ENCODE results near the gene DYDC2.

The DYDC2 gene, protein sequence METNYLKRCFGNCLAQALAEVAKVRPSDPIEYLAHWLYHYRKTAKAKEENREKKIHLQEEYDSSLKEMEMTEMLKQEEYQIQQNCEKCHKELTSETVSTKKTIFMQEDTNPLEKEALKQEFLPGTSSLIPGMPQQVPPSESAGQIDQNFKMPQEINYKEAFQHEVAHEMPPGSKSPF

DNA sequence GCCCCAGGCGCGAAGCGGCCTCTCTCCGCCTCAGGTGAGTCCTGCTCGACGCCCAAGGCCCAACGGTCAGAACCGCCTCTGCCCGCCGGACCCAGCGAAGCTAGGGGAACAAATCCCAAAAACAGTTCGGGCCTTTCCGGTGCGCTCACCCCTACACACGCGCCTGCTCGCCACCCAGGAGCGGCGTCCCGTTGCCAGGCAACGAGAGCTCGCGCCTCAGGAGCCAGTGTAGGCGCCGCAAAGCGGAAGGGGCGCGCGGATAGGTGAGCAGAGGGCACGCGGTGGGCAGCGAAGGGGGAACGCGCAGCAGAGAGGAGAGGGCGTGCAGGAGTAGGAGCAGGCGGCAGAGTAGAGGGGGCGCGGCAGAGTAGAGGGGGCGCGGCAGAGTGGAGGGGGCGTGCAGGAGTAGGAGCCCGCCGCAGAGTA, at the start of gene DYDC2, which contains the start of gene DYDC1:
DYDC2 (plus strand) TSS at position 219 of the 426 bp plus-strand sequence. CDS start 5,663 bp downstream, outside the sequence.
DYDC1 (minus strand) TSS at position 193 of the 426 bp plus-strand sequence. CDS start 4,154 bp downstream, outside the sequence.
- no peaks in the 10 kb centered on the region for H3K36me3 ChIP-seq (ENCODE audit: control insufficient read depth, insufficient read depth, low read length)
- H3K4me3 ChIP-seq (ENCODE audit: low read length), result peak within 1 kb of the TSS; percentile 54
- no peak within 1 kb of the TSS for H3K9ac ChIP-seq (ENCODE audit: low read length)
- H3K27me3 ChIP-seq (ENCODE audit: control insufficient read depth, insufficient read depth, low read length), result peaks cover 3% of the 10 kb centered on the region
- H3K4me1 ChIP-seq (ENCODE audit: control insufficient read depth, insufficient read depth, low read length), result no peaks in the 10 kb centered on the region
- H3K27ac ChIP-seq (ENCODE audit: low read depth, low read length), result no peak within 1 kb of the TSS

GRCh38 chr10:80313523-80313922, 43.1 kb upstream of the DYDC2 start:
- no peaks in the 10 kb centered on the region for H3K27me3 ChIP-seq (ENCODE audit: control insufficient read depth, insufficient read depth, low read length)
- H3K4me3 ChIP-seq (ENCODE audit: low read length), result no peak overlapping the region
- no peak overlapping the region for H3K9ac ChIP-seq (ENCODE audit: low read length)
- no peaks in the 10 kb centered on the region for H3K36me3 ChIP-seq (ENCODE audit: control insufficient read depth, insufficient read depth, low read length)
- H3K27ac ChIP-seq (ENCODE audit: low read depth, low read length), result no peak overlapping the region
- no peaks in the 10 kb centered on the region for H3K4me1 ChIP-seq (ENCODE audit: control insufficient read depth, insufficient read depth, low read length)

GRCh38 chr10:80315391-80315790, 41.2 kb upstream of the DYDC2 start:
- H3K9ac ChIP-seq (ENCODE audit: low read length), result no peak overlapping the region
- no peak overlapping the region for H3K27ac ChIP-seq (ENCODE audit: low read depth, low read length)
- no peaks in the 10 kb centered on the region for H3K4me1 ChIP-seq (ENCODE audit: control insufficient read depth, insufficient read depth, low read length)
- H3K27me3 ChIP-seq (ENCODE audit: control insufficient read depth, insufficient read depth, low read length), result no peaks in the 10 kb centered on the region
- no peaks in the 10 kb centered on the region for H3K36me3 ChIP-seq (ENCODE audit: control insufficient read depth, insufficient read depth, low read length)
- no peak overlapping the region for H3K4me3 ChIP-seq (ENCODE audit: low read length)

- no peak overlapping the region for H3K4me3 ChIP-seq (ENCODE audit: low read length)
- no peaks in the 10 kb centered on the region for H3K27me3 ChIP-seq (ENCODE audit: control insufficient read depth, insufficient read depth, low read length)
- no peaks in the 10 kb centered on the region for H3K4me1 ChIP-seq (ENCODE audit: control insufficient read depth, insufficient read depth, low read length)
- no peak overlapping the region for H3K9ac ChIP-seq (ENCODE audit: low read length)
- no peaks in the 10 kb centered on the region for H3K36me3 ChIP-seq (ENCODE audit: control insufficient read depth, insufficient read depth, low read length)
- no peak overlapping the region for H3K27ac ChIP-seq (ENCODE audit: low read depth, low read length)
Measured at GRCh38 chr10:80318742-80319141, 37.8 kb upstream of the DYDC2 start.

DNA sequence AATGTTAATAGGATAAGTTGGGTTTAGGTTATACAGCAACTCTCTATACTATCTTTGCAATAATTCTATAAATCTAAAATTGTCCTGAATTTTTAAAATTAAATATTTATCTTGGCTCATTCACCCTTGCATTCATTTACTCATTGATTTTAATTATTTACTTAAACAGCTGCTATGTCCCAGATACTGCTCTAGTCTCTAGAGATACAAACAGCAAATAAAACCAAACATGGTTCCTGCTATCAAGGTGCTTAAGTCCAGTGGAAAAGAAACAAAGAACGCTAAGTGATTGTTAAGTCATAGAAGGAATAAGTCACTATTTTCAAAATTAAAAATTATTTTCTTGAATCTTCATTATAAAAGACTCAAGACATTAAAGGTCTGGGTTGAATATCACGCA, 37.3 kb upstream of the DYDC2 start:
- Histone ChIP-seq H3K9ac (ENCODE audit: low read length) (no peak overlapping the region), H3K36me3 (ENCODE audit: control insufficient read depth, insufficient read depth, low read length) (no peaks in the 10 kb centered on the region), H3K27ac (ENCODE audit: low read depth, low read length) (no peak overlapping the region), H3K27me3 (ENCODE audit: control insufficient read depth, insufficient read depth, low read length) (no peaks in the 10 kb centered on the region), H3K4me1 (ENCODE audit: control insufficient read depth, insufficient read depth, low read length) (no peaks in the 10 kb centered on the region), H3K4me3 (ENCODE audit: low read length) (no peak overlapping the region)

DNA sequence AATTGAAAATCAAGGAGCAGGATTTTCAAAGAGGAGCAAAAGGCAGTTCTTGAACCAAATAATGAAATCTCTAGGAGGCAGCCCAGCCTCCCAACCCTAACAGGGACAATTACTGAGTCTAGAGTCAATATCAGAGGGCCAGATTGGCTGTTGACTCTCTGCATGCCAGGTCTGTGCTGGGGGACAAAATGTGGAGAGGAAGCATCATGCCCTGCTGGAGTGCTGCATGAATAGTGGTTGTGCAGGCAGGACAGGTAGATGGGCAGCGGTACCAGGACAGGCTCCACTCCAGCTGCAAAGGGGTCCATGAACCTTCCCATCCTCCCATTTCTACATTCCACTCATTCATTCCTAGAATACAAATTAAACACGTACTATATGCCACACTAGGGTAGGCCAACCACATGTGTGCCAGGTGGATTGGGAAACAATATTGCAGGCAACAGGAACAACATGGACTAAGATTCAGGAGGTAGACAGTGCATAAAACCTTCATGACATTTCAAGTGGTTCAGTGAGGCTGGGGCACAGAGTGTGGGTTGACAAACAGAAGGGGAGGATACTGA, 36.8 kb upstream of the DYDC2 start:
- Histone ChIP-seq H3K4me3 (ENCODE audit: low read length) (no peak overlapping the region), H3K4me1 (ENCODE audit: control insufficient read depth, insufficient read depth, low read length) (no peaks in the 10 kb centered on the region), H3K27ac (ENCODE audit: low read depth, low read length) (no peak overlapping the region), H3K27me3 (ENCODE audit: control insufficient read depth, insufficient read depth, low read length) (no peaks in the 10 kb centered on the region), H3K9ac (ENCODE audit: low read length) (no peak overlapping the region), H3K36me3 (ENCODE audit: control insufficient read depth, insufficient read depth, low read length) (no peaks in the 10 kb centered on the region)

DNA sequence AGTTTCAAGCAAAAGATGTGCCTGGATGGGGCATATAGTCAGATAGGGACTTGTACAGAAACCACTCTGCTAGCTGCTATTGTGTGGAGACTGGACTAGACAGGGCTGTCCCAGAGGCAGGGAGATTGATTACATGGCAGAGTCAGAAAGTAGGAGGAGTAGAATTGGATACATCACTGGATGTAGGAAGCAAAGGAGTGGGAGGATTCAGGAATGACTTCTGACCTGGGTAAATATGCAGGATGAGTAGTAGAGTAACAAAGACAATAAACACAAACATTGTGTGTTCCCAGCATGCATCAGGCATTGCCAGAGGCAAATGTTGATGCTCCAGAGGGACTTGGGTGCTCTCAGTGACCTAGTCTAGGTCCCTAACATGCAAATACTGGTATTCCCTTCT, 36.2 kb upstream of the DYDC2 start:
- Histone ChIP-seq H3K9ac (ENCODE audit: low read length) (no peak overlapping the region), H3K4me1 (ENCODE audit: control insufficient read depth, insufficient read depth, low read length) (no peaks in the 10 kb centered on the region)

DNA sequence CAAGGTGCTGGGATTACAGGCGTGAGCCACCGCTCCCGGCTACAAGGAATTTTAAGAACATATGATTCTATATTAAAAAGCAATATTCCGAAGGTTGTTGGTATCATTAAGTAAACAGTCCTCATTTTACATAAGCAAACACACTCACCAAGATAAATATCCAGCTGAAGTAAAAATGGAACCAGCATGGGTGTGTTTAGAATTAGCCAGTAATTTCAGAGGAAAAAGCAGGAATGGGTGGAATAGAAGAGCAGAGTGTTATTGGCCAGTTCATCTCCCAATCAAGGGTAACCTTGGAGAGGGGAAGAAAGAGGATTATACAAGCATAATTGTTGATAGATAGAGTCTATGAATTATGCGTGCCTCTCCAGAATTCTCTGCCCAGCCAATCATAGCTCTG, 35.4 kb upstream of the DYDC2 start:
- H3K27ac ChIP-seq (ENCODE audit: low read depth, low read length), result no peak overlapping the region

More for the DNA sequence above, 36.2 kb upstream of the DYDC2 start:
- Histone ChIP-seq H3K27me3 (ENCODE audit: control insufficient read depth, insufficient read depth, low read length) (no peaks in the 10 kb centered on the region), H3K27ac (ENCODE audit: low read depth, low read length) (no peak overlapping the region), H3K36me3 (ENCODE audit: control insufficient read depth, insufficient read depth, low read length) (no peaks in the 10 kb centered on the region), H3K4me3 (ENCODE audit: low read length) (no peak overlapping the region)

GRCh38 chr10:80322158-80322557, 34.4 kb upstream of the DYDC2 start:
- no peak overlapping the region for H3K9ac ChIP-seq (ENCODE audit: low read length)
- no peak overlapping the region for H3K4me3 ChIP-seq (ENCODE audit: low read length)
- H3K27ac ChIP-seq (ENCODE audit: low read depth, low read length), result no peak overlapping the region
- no peaks in the 10 kb centered on the region for H3K27me3 ChIP-seq (ENCODE audit: control insufficient read depth, insufficient read depth, low read length)
- H3K4me1 ChIP-seq (ENCODE audit: control insufficient read depth, insufficient read depth, low read length), result no peaks in the 10 kb centered on the region
- H3K36me3 ChIP-seq (ENCODE audit: control insufficient read depth, insufficient read depth, low read length), result no peaks in the 10 kb centered on the region

More for the DNA sequence above, 35.4 kb upstream of the DYDC2 start:
- Histone ChIP-seq H3K9ac (ENCODE audit: low read length) (no peak overlapping the region), H3K36me3 (ENCODE audit: control insufficient read depth, insufficient read depth, low read length) (no peaks in the 10 kb centered on the region), H3K4me3 (ENCODE audit: low read length) (no peak overlapping the region), H3K4me1 (ENCODE audit: control insufficient read depth, insufficient read depth, low read length) (no peaks in the 10 kb centered on the region), H3K27me3 (ENCODE audit: control insufficient read depth, insufficient read depth, low read length) (no peaks in the 10 kb centered on the region)

DNA sequence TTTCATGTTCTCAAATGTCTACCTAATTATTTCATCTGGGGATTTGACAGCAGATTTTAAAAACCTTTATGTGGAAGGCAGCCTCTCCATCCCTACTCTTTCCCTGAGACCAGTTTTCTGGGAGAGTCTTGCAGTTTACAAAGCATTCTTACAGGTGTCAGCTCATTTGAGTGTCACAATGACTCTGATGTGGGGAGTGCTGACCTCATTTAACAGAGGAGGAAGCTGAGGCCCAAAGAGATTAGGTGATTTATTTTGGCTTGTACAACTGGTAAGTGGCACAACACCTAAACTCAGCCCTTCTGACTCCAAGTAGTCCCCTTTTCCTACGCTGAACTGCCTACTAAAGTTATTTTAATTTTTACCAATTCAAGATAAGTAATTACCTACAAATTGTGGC, 33.9 kb upstream of the DYDC2 start:
- H3K27me3 ChIP-seq (ENCODE audit: control insufficient read depth, insufficient read depth, low read length), result no peaks in the 10 kb centered on the region
- H3K27ac ChIP-seq (ENCODE audit: low read depth, low read length), result no peak overlapping the region
- H3K9ac ChIP-seq (ENCODE audit: low read length), result no peak overlapping the region
- no peaks in the 10 kb centered on the region for H3K4me1 ChIP-seq (ENCODE audit: control insufficient read depth, insufficient read depth, low read length)
- no peaks in the 10 kb centered on the region for H3K36me3 ChIP-seq (ENCODE audit: control insufficient read depth, insufficient read depth, low read length)
- H3K4me3 ChIP-seq (ENCODE audit: low read length), result no peak overlapping the region

DNA sequence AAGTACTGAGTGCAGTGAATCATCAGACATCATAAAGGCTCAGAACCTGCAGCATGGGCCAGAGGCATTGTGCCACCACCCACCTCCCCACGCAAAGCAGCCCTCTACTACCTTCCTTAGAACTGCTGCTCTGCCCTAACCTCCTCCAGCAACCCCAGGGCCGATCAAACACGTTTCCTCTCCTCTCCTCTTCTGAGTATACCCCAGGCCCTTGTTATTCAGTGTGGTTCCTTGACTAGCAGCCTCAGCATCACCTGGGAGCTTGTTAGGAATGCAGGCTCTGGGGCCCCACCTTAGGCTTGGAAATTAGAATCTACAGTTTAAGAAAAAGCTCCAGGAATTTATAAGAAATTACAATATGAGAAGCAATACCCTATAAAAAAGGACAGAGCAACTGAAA, 33.3 kb upstream of the DYDC2 start:
- Histone ChIP-seq H3K27me3 (ENCODE audit: control insufficient read depth, insufficient read depth, low read length) (no peaks in the 10 kb centered on the region), H3K4me3 (ENCODE audit: low read length) (no peak overlapping the region), H3K4me1 (ENCODE audit: control insufficient read depth, insufficient read depth, low read length) (no peaks in the 10 kb centered on the region), H3K27ac (ENCODE audit: low read depth, low read length) (no peak overlapping the region), H3K36me3 (ENCODE audit: control insufficient read depth, insufficient read depth, low read length) (no peaks in the 10 kb centered on the region), H3K9ac (ENCODE audit: low read length) (no peak overlapping the region)

DNA sequence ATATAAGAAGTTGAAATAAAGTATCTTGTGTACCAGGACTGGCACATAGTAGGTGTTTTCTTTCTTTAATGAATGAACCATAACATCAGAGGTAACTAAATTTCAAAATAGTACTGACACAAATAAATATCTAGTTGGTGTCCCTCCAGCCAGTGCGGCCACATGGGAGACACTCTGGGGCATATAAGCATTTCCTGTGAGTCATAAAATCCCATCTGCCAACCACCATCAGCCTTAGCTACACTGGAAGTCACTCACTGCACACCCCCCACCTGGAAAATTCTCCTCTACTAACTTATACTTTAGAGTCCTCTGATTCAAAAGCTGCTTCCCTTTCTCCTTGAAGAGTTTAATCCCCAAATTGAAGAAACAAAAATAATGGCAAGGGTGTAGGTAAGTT, 32.5 kb upstream of the DYDC2 start:
- no peak overlapping the region for H3K9ac ChIP-seq (ENCODE audit: low read length)
- H3K27ac ChIP-seq (ENCODE audit: low read depth, low read length), result no peak overlapping the region
- H3K4me3 ChIP-seq (ENCODE audit: low read length), result no peak overlapping the region
- no peaks in the 10 kb centered on the region for H3K27me3 ChIP-seq (ENCODE audit: control insufficient read depth, insufficient read depth, low read length)
- H3K4me1 ChIP-seq (ENCODE audit: control insufficient read depth, insufficient read depth, low read length), result no peaks in the 10 kb centered on the region
- no peaks in the 10 kb centered on the region for H3K36me3 ChIP-seq (ENCODE audit: control insufficient read depth, insufficient read depth, low read length)

- Histone ChIP-seq H3K4me3 (ENCODE audit: low read length) (no peak overlapping the region), H3K9ac (ENCODE audit: low read length) (no peak overlapping the region), H3K4me1 (ENCODE audit: control insufficient read depth, insufficient read depth, low read length) (no peaks in the 10 kb centered on the region), H3K36me3 (ENCODE audit: control insufficient read depth, insufficient read depth, low read length) (no peaks in the 10 kb centered on the region), H3K27ac (ENCODE audit: low read depth, low read length) (no peak overlapping the region), H3K27me3 (ENCODE audit: control insufficient read depth, insufficient read depth, low read length) (no peaks in the 10 kb centered on the region)
Measured at GRCh38 chr10:80324891-80325364, 31.7 kb upstream of the DYDC2 start.
